Measurements from ENCODE around the gene CMTR1. TPM values are rescaled to one million over a fixed set of nuclear protein-coding genes. Genes with fewer than 3 reads are reported as not detected.

The CMTR1 gene
- total RNA-seq, 2 experiments from 2014 or later, result 32.3 to 42.8 TPM

DNA sequence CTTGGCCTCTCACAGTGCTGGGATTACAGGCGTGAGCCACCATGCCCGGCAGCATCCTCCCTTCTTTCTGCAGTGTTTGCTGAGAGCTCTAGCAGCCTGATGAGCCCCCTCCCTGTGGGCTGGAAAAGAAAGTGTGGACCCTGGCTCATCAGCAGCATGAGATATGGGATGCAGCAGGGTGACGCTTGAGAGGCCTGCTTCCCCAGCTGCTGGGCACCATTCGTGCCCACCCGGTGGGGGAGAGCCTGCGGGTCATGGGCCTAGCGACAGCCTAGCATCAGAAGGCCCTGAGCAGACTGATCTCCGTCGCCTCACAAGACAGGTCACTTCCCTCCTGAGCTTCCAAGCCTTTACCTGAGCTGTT lies 82.7 kb downstream of the CMTR1 start:
- H3K4me1 ChIP-seq (ENCODE audit: insufficient read depth, low read length, poor library complexity, severe bottlenecking), result peaks cover 13% of the 10 kb centered on the region
- H3K9me3 ChIP-seq (ENCODE audit: low read length), result no peaks in the 10 kb centered on the region
- H2AFZ ChIP-seq (ENCODE audit: low read length), result peak overlapping the region; percentile 73; the same call in 1 of the 2 replicates
- ChIA-PET POLR2A (interaction anchor here (0.9 to 2.3 kb wide), 3 partner anchors 11 to 39 kb away, joined by 4 to 16 read pairs (median 7); partner anchors contain the start of gene CCDC167), CTCF (ENCODE audit: unreplicated experiment) (no interaction called here)
- BruUV-seq (replicated peaks), result no TSS peak
- H3K27ac ChIP-seq (ENCODE audit: low read depth, low read length, poor library complexity, severe bottlenecking), result no peak overlapping the region
- no peaks in the 10 kb centered on the region for H3K79me2 ChIP-seq (ENCODE audit: insufficient read depth, low read depth, low read length)
- H3K4me2 ChIP-seq (ENCODE audit: low read length), result peak overlapping the region; percentile 55; the same call in 1 of the 2 replicates
- H4K20me1 ChIP-seq (ENCODE audit: insufficient read depth, low read length), result no peaks in the 10 kb centered on the region
- no peak overlapping the region for H3K4me3 ChIP-seq (ENCODE audit: low read depth, low read length, poor library complexity, severe bottlenecking)
- no peaks in the 10 kb centered on the region for H3K9me2 ChIP-seq (ENCODE audit: insufficient read depth, low read length)
- no peak for TF ChIP-seq EZH2phosphoT487 (IDR thresholded peaks at IDR 0.05; ENCODE audit: borderline replicate concordance, low read depth, low read length)
- TF ChIP-seq, protein P1, sequence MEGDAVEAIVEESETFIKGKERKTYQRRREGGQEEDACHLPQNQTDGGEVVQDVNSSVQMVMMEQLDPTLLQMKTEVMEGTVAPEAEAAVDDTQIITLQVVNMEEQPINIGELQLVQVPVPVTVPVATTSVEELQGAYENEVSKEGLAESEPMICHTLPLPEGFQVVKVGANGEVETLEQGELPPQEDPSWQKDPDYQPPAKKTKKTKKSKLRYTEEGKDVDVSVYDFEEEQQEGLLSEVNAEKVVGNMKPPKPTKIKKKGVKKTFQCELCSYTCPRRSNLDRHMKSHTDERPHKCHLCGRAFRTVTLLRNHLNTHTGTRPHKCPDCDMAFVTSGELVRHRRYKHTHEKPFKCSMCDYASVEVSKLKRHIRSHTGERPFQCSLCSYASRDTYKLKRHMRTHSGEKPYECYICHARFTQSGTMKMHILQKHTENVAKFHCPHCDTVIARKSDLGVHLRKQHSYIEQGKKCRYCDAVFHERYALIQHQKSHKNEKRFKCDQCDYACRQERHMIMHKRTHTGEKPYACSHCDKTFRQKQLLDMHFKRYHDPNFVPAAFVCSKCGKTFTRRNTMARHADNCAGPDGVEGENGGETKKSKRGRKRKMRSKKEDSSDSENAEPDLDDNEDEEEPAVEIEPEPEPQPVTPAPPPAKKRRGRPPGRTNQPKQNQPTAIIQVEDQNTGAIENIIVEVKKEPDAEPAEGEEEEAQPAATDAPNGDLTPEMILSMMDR (conservative IDR thresholded peaks at IDR 0.05; ENCODE audit: low read length), result no peak
- DNase-seq (ENCODE audit: low spot score), result no peak
- intact Hi-C loops (cut with micrococcal nuclease; ENCODE audit: unreplicated experiment), result no loop called here
- H3K36me3 ChIP-seq (ENCODE audit: insufficient read depth, low read length), result no peaks in the 10 kb centered on the region

DNA sequence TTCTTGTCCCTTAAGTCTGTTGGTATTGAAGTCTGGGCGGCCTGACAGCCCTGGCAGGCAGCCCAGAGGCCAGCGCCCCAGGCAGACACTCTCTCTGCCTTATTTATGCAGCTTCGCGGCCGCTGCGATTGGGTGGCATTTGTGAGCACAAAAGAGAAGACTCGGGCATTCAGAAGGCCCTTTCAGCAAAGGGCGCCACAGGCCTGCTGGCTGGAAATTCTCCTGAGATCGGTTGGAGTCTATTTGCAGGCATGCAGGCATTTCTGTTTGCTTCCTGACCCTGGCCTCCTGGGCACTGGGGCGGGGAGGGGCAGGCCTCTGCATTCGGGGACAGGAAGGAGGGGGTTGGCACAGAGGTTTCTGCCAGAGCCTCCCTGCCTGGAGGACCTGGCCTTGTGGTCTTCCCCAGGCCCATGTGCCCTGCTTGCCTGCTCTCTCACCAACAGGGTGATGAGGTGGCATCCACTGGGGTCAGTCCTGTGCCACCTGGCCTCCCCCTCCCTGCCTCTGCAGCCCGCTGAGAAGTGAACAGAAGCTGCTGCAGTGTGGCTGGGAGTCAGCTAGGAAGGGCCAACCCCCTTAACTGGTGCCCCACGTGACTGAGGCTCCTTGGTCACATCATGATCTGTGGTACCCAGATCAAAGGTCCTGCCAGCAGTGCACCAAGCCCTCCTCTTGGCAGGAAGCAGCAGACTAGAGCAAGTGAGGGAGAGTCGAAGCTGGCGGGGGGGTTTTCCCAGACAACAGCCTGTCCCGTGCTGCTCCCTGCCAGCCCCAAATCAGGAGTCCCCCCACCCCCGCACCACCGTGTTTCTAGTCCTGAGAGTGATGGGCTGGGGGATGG lies 83.3 kb downstream of the CMTR1 start:
- ChIA-PET POLR2A (interaction anchor here (0.9 to 2.3 kb wide), 3 partner anchors 11 to 38 kb away, joined by 4 to 16 read pairs (median 7); partner anchors contain the start of gene CCDC167), CTCF (ENCODE audit: unreplicated experiment) (interaction anchor here (0.9 kb wide), 1 partner anchor 16 kb away, joined by 5 read pairs; the partner anchor contains the start of gene CCDC167)
- H3K4me2 ChIP-seq (ENCODE audit: low read length), result peak overlapping the region; percentile 55
- no peaks in the 10 kb centered on the region for H3K36me3 ChIP-seq (ENCODE audit: insufficient read depth, low read length)
- H3K9me2 ChIP-seq (ENCODE audit: insufficient read depth, low read length), result no peaks in the 10 kb centered on the region
- no peaks in the 10 kb centered on the region for H3K79me2 ChIP-seq (ENCODE audit: insufficient read depth, low read depth, low read length)
- intact Hi-C loops (cut with micrococcal nuclease; ENCODE audit: unreplicated experiment), result no loop called here
- peak; percentile 59 for DNase-seq (ENCODE audit: low spot score)
- H2AFZ ChIP-seq (ENCODE audit: low read length), result peak overlapping the region; percentile 73
- peaks cover 13% of the 10 kb centered on the region for H3K4me1 ChIP-seq (ENCODE audit: insufficient read depth, low read length, poor library complexity, severe bottlenecking)
- H4K20me1 ChIP-seq (ENCODE audit: insufficient read depth, low read length), result no peaks in the 10 kb centered on the region
- no peak overlapping the region for H3K4me3 ChIP-seq (ENCODE audit: low read depth, low read length, poor library complexity, severe bottlenecking)
- no peaks in the 10 kb centered on the region for H3K9me3 ChIP-seq (ENCODE audit: low read length)
- no peak for TF ChIP-seq EZH2phosphoT487 (IDR thresholded peaks at IDR 0.05; ENCODE audit: borderline replicate concordance, low read depth, low read length)
- TF ChIP-seq, protein P1 (conservative IDR thresholded peaks at IDR 0.05; ENCODE audit: low read length), result no peak
- H3K27ac ChIP-seq (ENCODE audit: low read depth, low read length, poor library complexity, severe bottlenecking), result no peak overlapping the region
- BruUV-seq (replicated peaks), result no TSS peak
